ENCODE data around the gene SRSF4.
"Not testable (repeated sequence)": the region's sequence is repeated elsewhere in the genome, so short reads cannot be mapped to it uniquely, and the experiment has no call there.

SRSF4 gene

GRCh38 chr1:29124366-29125236 lies 57.1 kb downstream of the SRSF4 start:
- DNase-seq = peak; percentile 53

- DNase-seq = no peak
Observed at GRCh38 chr1:29123887-29124365, 57.8 kb downstream of the SRSF4 start, which contains the start of gene TMEM200B. TMEM200B (minus strand) TSS chr1:29123903; CDS start chr1:29121828, 2,075 bp downstream.

GRCh38 chr1:29123053-29123886 lies 58.4 kb downstream of the SRSF4 start:
- no peak for DNase-seq

- peak; percentile 67 for DNase-seq
Observed at GRCh38 chr1:29122682-29123052, 59.0 kb downstream of the SRSF4 start.

- DNase-seq = peak; percentile 67
Observed at GRCh38 chr1:29121936-29122681, 59.6 kb downstream of the SRSF4 start.

- DNase-seq = no peak
Observed at GRCh38 chr1:29121516-29121935, 60.2 kb downstream of the SRSF4 start.

DNA sequence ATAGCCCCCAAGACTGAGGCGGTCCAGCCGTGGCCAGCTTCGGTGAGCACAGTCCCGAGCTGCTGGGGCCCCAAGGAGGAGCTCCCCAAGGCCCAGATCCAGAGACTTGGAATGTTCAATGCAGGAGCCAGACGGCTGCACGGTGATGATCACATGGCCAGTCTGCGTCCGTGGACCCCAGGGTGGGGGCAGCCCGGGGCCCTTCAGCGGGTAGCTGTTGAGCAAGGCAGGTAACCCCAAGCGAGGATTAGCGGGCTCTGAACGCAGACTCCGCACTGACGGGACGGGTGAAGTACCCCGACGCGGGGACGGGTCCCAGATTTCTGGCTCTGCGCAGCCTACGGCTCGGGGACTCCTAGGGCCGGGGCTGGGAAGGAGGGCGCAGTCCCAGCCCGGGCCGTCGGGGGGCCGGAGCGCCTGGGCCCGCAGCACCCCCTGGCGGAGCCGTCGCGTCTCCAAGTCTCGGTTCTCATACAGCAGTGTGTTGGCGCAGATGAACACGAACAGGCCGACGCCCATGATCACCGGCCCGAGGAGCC lies 60.7 kb downstream of the SRSF4 start:
- DNase-seq = no peak

GRCh38 chr1:29120367-29120766 lies 61.3 kb downstream of the SRSF4 start:
- DNase-seq = no peak

DNA sequence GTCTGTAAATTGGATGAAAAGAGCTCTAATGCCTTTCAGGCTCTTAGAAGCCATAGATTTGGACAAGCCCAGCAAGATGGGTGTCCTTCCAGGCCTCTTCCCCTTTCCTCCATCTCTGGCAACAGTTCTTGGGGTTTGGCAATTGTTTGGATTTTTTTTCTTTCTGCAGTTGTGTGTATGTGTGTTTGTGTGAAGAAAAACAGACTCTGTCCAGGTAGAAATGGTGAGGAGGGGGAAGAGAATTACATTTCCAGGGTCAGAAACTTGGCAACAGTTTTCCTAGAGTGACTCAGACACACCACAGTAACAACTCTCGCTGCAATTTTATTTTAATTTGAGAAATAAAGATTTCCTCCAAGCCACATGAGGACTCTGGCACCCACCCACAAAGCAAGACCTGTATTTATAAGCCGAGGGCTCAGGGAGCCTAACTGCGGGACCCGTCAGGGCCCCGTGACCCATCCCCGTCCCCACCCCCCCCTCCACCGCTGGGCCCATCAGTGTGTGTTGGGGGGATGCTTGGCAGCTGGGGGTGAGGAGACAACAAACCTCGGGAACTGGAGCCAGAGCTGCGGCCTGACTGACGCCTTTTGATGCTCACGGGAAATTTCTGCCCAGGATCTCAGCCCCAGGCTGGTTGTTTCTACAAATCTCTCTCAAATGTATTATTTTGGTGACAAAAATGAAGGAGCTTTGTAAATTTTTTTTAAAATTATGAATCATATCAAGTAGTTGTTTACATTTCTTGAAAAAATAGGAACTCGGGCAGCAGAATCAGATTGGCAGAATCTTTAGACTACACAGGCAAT lies 62.4 kb downstream of the SRSF4 start:
- no peak for DNase-seq

GRCh38 chr1:29117381-29117780 lies 64.3 kb downstream of the SRSF4 start:
- DNase-seq = no peak

DNA sequence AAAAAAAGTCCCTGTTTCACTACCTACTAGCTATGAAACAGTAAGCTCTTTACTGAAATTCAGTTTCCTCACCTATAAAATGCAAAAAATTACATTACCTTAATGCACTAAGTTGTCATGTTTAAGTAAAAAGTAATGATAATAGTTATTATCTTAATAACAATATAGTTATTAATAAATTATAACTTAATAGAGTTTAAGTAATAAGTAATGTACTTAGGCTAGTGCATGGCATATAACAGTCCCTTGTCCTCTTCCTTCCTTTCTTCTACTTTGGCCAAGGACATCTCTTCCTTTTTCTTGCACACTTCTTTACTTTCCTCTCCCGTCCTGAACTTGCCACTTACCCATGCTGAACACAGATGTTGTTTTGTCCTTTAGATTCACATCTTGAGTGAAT lies 67.0 kb downstream of the SRSF4 start:
- DNase-seq = no peak

- DNase-seq = no peak
Observed at GRCh38 chr1:29113413-29114117, 68.1 kb downstream of the SRSF4 start.

GRCh38 chr1:29112705-29113412 lies 68.8 kb downstream of the SRSF4 start:
- DNase-seq = no peak

- not testable (repeated sequence) for DNase-seq
Observed at GRCh38 chr1:29108041-29108440, 73.7 kb downstream of the SRSF4 start.

DNA sequence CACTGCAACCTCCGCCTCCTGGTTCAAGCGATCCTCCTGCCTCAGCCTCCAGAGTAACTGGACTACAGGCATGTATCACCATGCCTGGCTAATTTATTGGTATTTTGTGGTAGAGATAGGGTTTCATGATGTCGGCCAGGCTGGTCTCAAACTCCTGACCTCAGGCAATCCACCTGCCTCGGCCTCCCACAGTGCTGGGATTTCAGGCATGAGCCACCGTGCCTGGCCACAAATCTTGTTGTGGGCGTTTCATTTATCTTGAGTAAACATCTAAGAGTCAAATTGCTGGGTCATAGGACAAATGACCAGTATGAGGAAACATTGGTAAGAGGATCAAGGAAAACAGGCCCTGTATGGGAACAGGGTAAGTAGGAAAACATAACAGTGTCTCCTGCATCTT lies 75.9 kb downstream of the SRSF4 start:
- DNase-seq = no peak

DNA sequence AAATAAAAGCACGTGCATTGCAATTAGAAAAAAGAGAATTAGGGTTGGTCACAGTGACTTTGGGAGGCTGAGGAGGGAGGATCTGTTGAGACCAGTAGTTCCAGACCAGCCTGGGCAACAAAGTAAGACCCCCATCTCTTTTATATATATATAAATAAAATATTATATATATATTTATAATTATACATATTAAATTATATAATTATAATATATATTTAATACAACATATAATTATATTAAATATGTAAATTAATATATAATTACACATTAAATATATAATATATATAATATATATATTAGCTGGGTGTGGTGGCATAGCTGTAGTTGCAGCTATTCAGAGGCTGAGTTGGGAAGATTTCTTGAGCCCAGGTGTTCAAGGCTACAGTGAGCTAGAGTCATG lies 81.2 kb downstream of the SRSF4 start:
- no peak for DNase-seq

GRCh38 chr1:29099286-29099685 lies 82.4 kb downstream of the SRSF4 start:
- no peak for DNase-seq
